ENCODE data around the gene DENND2A.

DNA sequence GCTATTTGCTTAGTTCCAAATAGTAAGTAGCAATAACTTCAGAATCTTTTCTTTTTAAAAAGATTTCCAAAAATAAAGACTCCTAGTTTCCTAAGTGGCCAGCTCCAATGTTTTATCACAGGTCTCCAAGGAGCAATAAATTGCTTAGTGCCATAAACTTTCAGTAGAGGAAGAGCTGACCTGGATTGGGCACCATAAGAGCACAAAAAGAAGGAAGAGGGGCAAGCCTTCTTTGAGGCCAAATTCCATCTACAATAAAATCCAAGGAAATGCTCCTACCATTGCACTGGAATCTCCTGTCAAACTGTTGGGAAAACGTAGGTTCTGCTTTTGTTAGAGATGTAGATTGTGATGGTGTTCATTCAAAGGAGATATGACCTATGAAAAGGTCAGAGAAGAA lies 64.0 kb downstream of the DENND2A start:
- no peak for TF ChIP-seq YY1 (IDR thresholded peaks at IDR 0.05; ENCODE audit: insufficient read depth, insufficient read length)
- TF ChIP-seq ZNF274 (IDR thresholded peaks at IDR 0.05; ENCODE audit: low read depth, low read length), result no peak
- no peak for TF ChIP-seq SUZ12 (IDR thresholded peaks at IDR 0.05; ENCODE audit: extremely low read depth, insufficient read depth, insufficient read length)
